Fibroblast of pulmonary artery (primary cell): Measurements from ENCODE around the gene SLC25A21.

Experiments used
- DNase-seq: peaks from one replicate; pipeline ENCODE4 v3.0.0-alpha.2; 2010; ENCODE audit warnings: low read depth
- H3K4me3 ChIP-seq: replicated peaks from 2 replicates; pipeline ENCODE4 v1.5.1; 2011; ENCODE audit warnings: low read depth, mild to moderate bottlenecking, control low read depth, low read length, moderate library complexity
- CTCF ChIP-seq: IDR thresholded peaks from 2 replicates; pipeline ENCODE4 v1.5.1; 2011; ENCODE audit warnings: mild to moderate bottlenecking, control low read depth, low read length, inconsistent platforms; ENCODE audit errors: missing control alignments

SLC25A21 gene

GRCh38 chr14:37114002-37114401, 58.4 kb downstream of the SLC25A21 start:
- no peak overlapping the region for H3K4me3 ChIP-seq
- DNase-seq: no peak
- no peak for TF ChIP-seq CTCF

GRCh38 chr14:37098132-37098531, 74.3 kb downstream of the SLC25A21 start:
- no peak for DNase-seq
- no peak overlapping the region for H3K4me3 ChIP-seq
- no peak for TF ChIP-seq CTCF

DNA sequence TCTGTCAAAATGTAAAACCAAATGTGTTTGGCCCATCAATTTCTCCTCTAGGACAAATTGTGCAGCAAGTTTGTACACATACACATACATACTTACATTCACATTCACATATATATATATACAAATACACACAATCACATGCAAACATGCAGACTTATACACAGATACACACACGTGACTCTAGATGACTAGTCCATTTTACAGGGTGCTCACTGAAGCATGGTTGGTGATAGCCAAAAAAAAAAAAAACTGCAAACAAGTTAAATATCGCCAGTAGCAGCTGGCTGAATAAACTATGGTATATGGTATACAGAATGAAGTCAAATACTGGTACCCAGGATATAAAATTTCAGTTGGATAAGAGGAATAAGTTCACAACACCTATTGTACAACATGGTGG, 77.9 kb downstream of the SLC25A21 start:
- H3K4me3 ChIP-seq: no peak overlapping the region
- TF ChIP-seq CTCF: no peak
- DNase-seq: no peak

DNA sequence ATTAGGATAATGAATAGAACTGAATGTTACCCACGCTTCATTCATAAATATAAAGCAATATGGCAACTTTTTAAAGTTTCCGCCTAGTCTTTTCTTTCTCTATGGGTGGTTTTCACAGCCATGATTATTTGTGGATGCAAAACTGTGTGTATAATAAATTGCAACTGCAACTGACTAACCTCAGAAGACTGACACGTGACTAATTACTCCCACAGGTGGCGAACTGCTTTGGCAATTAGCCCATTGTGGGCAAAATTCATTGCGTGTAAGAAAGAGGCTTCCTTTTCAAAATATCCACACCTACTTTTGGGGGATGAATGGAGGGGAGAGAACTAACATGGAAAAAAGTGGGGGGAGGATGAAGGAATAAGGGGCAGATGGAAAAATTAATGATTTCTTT, 79.0 kb downstream of the SLC25A21 start:
- no peak for DNase-seq
- no peak overlapping the region for H3K4me3 ChIP-seq
- no peak for TF ChIP-seq CTCF

- H3K4me3 ChIP-seq: no peak overlapping the region
- DNase-seq: no peak
- TF ChIP-seq CTCF: no peak
These were observed 80.8 kb downstream of the SLC25A21 start for GRCh38 chr14:37091651-37092050.

- DNase-seq: no peak
- TF ChIP-seq CTCF: no peak
- no peak overlapping the region for H3K4me3 ChIP-seq
These were observed 82.4 kb downstream of the SLC25A21 start for GRCh38 chr14:37090026-37090425.

- no peak overlapping the region for H3K4me3 ChIP-seq
- DNase-seq: no peak
- TF ChIP-seq CTCF: no peak
These were observed 83.0 kb downstream of the SLC25A21 start for GRCh38 chr14:37089410-37089809.
